ENCODE measurements around the gene SIRT5. TPM values are rescaled to one million over a fixed set of nuclear protein-coding genes. Genes with fewer than 3 reads are reported as not detected.

Gene SIRT5
- total and polyA plus RNA-seq, 8 donors: 1.8 to 10.3 (median 4.7) TPM

- intact Hi-C loops (cut with DNase I; ENCODE audit: low total_unique reads): no loop called here
- Histone ChIP-seq H3K27ac (no peak overlapping the region), H3K4me3 (no peak overlapping the region), H3K9me3 (no peaks in the 10 kb centered on the region), H3K27me3 (no peaks in the 10 kb centered on the region), H3K4me1 (no peaks in the 10 kb centered on the region), H3K36me3 (peaks cover 3 to 99% (median 91%) of the 10 kb centered on the region in 4 donors)
- TF ChIP-seq EP300 (IDR thresholded peaks at IDR 0.05) (no peak), POLR2AphosphoS5 (IDR thresholded peaks at IDR 0.05) (no peak), CTCF (IDR thresholded peaks at IDR 0.05) (no peak)
- no peak for DNase-seq
- WGBS, 5 donors: 89 to 95% (median 93%) methylated on average over 4 of the region's 4 CpGs
Observed at GRCh38 chr6:13597073-13597472, 22.7 kb downstream of the SIRT5 start.

- no peaks in the 10 kb centered on the region for H3K4me1 ChIP-seq
- no peaks in the 10 kb centered on the region for H3K9me3 ChIP-seq
Observed at GRCh38 chr6:13600036-13600435, 25.6 kb downstream of the SIRT5 start.

DNA sequence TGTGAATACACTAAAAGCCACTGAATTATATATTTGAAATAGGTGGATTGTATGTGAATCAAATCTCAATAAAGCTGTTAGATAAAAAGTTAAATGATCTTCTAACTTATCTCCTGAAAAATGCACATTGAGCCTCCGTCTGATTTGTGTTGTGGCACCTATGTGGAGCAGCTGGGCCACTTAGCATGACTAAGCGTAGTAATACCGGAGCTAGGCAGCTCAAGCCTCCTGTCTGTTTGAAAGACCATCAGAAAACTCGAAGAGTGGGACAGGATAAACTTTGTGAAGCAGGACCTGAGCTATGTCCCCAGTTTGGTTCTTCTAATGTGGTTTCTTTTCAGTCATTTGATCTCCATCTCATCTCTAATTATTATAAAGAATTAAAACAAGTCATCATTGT lies 29.7 kb downstream of the SIRT5 start:
- intact Hi-C loops (cut with DNase I; ENCODE audit: low total_unique reads): no loop called here
- H3K27me3 ChIP-seq: no peaks in the 10 kb centered on the region
- no peak for TF ChIP-seq POLR2AphosphoS5 (IDR thresholded peaks at IDR 0.05)
- no peak for TF ChIP-seq EP300 (IDR thresholded peaks at IDR 0.05)
- TF ChIP-seq CTCF (IDR thresholded peaks at IDR 0.05): no peak
- no peak for TF ChIP-seq POLR2A (IDR thresholded peaks at IDR 0.05)
- H3K36me3 ChIP-seq: peaks cover 0 to 66% (median 59%) of the 10 kb centered on the region in 4 donors
- DNase-seq: no peak
- no peaks in the 10 kb centered on the region for H3K4me1 ChIP-seq
- H3K4me3 ChIP-seq: no peak overlapping the region
- H3K27ac ChIP-seq: no peak overlapping the region
- H3K9me3 ChIP-seq: no peaks in the 10 kb centered on the region
- 84 to 93% (median 86%) methylated on average over 4 of the region's 4 CpGs for WGBS, 5 donors

More at GRCh38 chr6:13600036-13600435, 25.6 kb downstream of the SIRT5 start:
- H3K27me3 ChIP-seq: no peaks in the 10 kb centered on the region
- WGBS, 5 donors: 91 to 95% (median 91%) methylated on average over 6 of the region's 6 CpGs
- no peak overlapping the region for H3K27ac ChIP-seq
- peaks cover 0 to 95% (median 89%) of the 10 kb centered on the region in 4 donors for H3K36me3 ChIP-seq
- TF ChIP-seq CTCF (IDR thresholded peaks at IDR 0.05) (no peak), POLR2AphosphoS5 (IDR thresholded peaks at IDR 0.05) (no peak), EP300 (IDR thresholded peaks at IDR 0.05) (no peak), POLR2A (IDR thresholded peaks at IDR 0.05) (no peak)
- no peak for DNase-seq
- no peak overlapping the region for H3K4me3 ChIP-seq
- intact Hi-C loops (cut with DNase I; ENCODE audit: low total_unique reads): no loop called here

DNA sequence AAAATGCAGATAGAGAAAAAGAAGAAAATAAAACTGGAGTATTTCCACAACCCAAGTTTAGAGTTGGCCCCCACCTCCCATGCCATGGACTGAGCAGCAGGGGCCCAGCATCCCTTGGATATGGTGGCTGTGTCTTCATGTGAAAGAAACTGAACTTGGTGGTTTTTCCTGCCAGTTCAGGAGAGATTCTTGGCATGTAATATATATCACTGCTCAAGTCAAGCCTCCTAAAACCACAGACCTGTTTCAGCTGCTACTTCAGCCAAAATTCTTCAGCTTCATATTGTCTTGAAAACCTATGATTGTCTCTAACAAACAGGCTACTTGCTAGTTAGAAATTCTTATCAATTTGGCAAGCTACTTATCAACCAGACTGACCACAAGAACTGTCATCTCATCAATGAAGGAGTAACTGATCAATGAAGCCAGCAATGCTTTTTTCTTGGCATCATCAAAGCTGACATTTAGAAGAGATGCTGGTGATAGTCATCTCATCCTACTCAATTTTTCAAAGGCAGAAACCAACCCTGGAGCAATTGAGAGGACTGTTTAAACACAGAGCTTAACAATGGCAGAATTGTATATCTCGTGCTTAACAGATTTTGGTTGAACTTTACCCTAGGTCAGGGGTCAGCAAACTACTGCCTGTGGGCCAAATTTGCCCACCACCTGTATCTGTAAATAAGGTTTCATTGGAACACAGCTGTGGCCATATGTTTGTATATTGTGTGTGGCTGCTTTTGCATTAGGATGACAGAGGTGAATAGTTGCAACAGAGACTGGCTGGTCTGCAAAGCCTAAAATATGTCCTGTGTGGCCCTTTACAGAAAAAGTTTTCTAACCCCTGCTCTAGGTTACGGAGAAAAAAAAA lies 30.4 kb downstream of the SIRT5 start:
- WGBS, 5 donors: 59 to 74% (median 67%) methylated on average over 2 of the region's 2 CpGs
- H3K4me1 ChIP-seq: no peaks in the 10 kb centered on the region
- no peaks in the 10 kb centered on the region for H3K27me3 ChIP-seq
- no peak overlapping the region for H3K27ac ChIP-seq
- TF ChIP-seq POLR2AphosphoS5 (IDR thresholded peaks at IDR 0.05): no peak
- TF ChIP-seq CTCF (IDR thresholded peaks at IDR 0.05): no peak
- no peak for TF ChIP-seq EP300 (IDR thresholded peaks at IDR 0.05)
- no peak for TF ChIP-seq POLR2A (IDR thresholded peaks at IDR 0.05)
- H3K9me3 ChIP-seq: no peaks in the 10 kb centered on the region
- intact Hi-C loops (cut with DNase I; ENCODE audit: low total_unique reads): no loop called here
- no peak for DNase-seq
- no peak overlapping the region for H3K4me3 ChIP-seq
- H3K36me3 ChIP-seq: peaks cover 0 to 60% (median 54%) of the 10 kb centered on the region in 4 donors

All from stomach (tissue), 9 donors.